Tibial nerve (tissue), 4 donors: Measurements from ENCODE around the gene DHX15. TPM values are rescaled to one million over a fixed set of nuclear protein-coding genes. Genes with fewer than 3 reads are reported as not detected.

Experiments used
- DNase-seq, 2 donors: peaks; one replicate each; pipeline ENCODE4 v3.0.0-alpha.2; 2019; ENCODE audit warnings: low spot score in 2 of 2
- H3K27ac ChIP-seq, 4 donors: fragments of 200-600 bp; sonication (generic) in 3 of 4; one replicate each; pipeline ENCODE4 v1.5.1; 2017 to 2019; ENCODE audit warnings: mild to moderate bottlenecking in 1 of 4
- H3K27me3 ChIP-seq, 2 donors: fragments of 200-600 bp; sonication (generic) in 1 of 2; one replicate each; pipeline versions ENCODE4 v1.5.1 to v1.6.0; 2017 to 2019
- H3K36me3 ChIP-seq, 3 donors: fragments of 200-600 bp; sonication (generic); one replicate each; pipeline ENCODE4 v1.5.1; 2018 to 2019
- H3K4me1 ChIP-seq, 4 donors: fragments of 200-600 bp; sonication (generic) in 3 of 4; one replicate each; pipeline ENCODE4 v1.5.1; 2017 to 2019
- H3K4me3 ChIP-seq, 4 donors: fragments of 200-600 bp; sonication (generic) in 3 of 4; one replicate each; pipeline ENCODE4 v1.5.1; 2017 to 2019; ENCODE audit warnings: mild to moderate bottlenecking in 1 of 4, moderate library complexity in 1 of 4
- H3K9me3 ChIP-seq, 4 donors: fragments of 200-600 bp; sonication (generic) in 3 of 4; one replicate each; pipeline ENCODE4 v1.5.1; 2017 to 2019
- CTCF ChIP-seq, 5 experiments: fragments of 200-600 bp in 3 of 5; fragments of 450-650 bp in 2 of 5; sonication (generic) in 3 of 5; IDR thresholded peaks; one replicate each; pipeline ENCODE4 v1.5.1; 2016 to 2019; ENCODE audit warnings: antibody characterized with exemption in 5 of 5, mild to moderate bottlenecking in 3 of 5, moderate library complexity in 2 of 5
- EP300 ChIP-seq, 2 donors: sonication (generic); formaldehyde crosslinking; IDR thresholded peaks; one replicate each; pipeline ENCODE4 v1.6.1; 2017; ENCODE audit warnings: antibody characterized with exemption in 2 of 2, mild to moderate bottlenecking in 1 of 2
- POLR2A ChIP-seq, 2 donors: fragments of 450-650 bp; IDR thresholded peaks; one replicate each; pipeline ENCODE4 v1.6.1; 2017; ENCODE audit warnings: antibody characterized with exemption in 2 of 2, mild to moderate bottlenecking in 2 of 2, moderate library complexity in 2 of 2
- WGBS, 2 donors: methylation state at CpG; one replicate each; pipeline ENCODE4 v1.1.5; 2018; 5-methylcytosine and 5-hydroxymethylcytosine counted together
- total RNA-seq, 4 donors: library from RNA; depleted of rRNA; stranded (reverse); fragments of >200 nt; gene quantifications; one replicate each; pipeline ENCODE4 v1.1.0, GENCODE V29; 2016

Gene DHX15
- total RNA-seq, 4 donors from 2014 or later = 127 to 167 (median 134) TPM

GRCh38 chr4:24569662-24570061 is 14.7 kb downstream of the DHX15 start:
- H3K4me3 ChIP-seq = no peak overlapping the region
- peaks cover 0 to 70% (median 13%) of the 10 kb centered on the region in 4 donors for H3K4me1 ChIP-seq
- no peaks in the 10 kb centered on the region for H3K27me3 ChIP-seq
- no peak overlapping the region for H3K27ac ChIP-seq
- WGBS, 2 donors = 73% methylated on average over 2 of the region's 2 CpGs
- DNase-seq = no peak
- no peaks in the 10 kb centered on the region for H3K9me3 ChIP-seq
- peaks cover 0 to 35% (median 0%) of the 10 kb centered on the region in 3 donors for H3K36me3 ChIP-seq
- TF ChIP-seq POLR2A (IDR thresholded peaks at IDR 0.05) (no peak), CTCF (IDR thresholded peaks at IDR 0.05) (no peak), EP300 (IDR thresholded peaks at IDR 0.05) (no peak)

GRCh38 chr4:24568425-24568824 is 15.9 kb downstream of the DHX15 start:
- no peak for DNase-seq
- Histone ChIP-seq H3K4me3 (no peak overlapping the region), H3K27ac (no peak overlapping the region), H3K27me3 (no peaks in the 10 kb centered on the region), H3K4me1 (peaks cover 0 to 74% (median 13%) of the 10 kb centered on the region in 4 donors), H3K36me3 (peaks cover 0 to 32% (median 0%) of the 10 kb centered on the region in 3 donors), H3K9me3 (no peaks in the 10 kb centered on the region)
- TF ChIP-seq POLR2A (IDR thresholded peaks at IDR 0.05) (no peak), EP300 (IDR thresholded peaks at IDR 0.05) (no peak), CTCF (IDR thresholded peaks at IDR 0.05) (no peak)

GRCh38 chr4:24565054-24565453 is 19.3 kb downstream of the DHX15 start:
- DNase-seq = no peak
- H3K36me3 ChIP-seq = peaks cover 0 to 32% (median 0%) of the 10 kb centered on the region in 3 donors
- H3K9me3 ChIP-seq = no peaks in the 10 kb centered on the region
- no peaks in the 10 kb centered on the region for H3K27me3 ChIP-seq
- H3K4me3 ChIP-seq = no peak overlapping the region
- no peak for TF ChIP-seq EP300 (IDR thresholded peaks at IDR 0.05)
- TF ChIP-seq POLR2A (IDR thresholded peaks at IDR 0.05) = no peak
- TF ChIP-seq CTCF (IDR thresholded peaks at IDR 0.05) = no peak
- H3K4me1 ChIP-seq = peaks cover 0 to 64% (median 6%) of the 10 kb centered on the region in 4 donors
- no peak overlapping the region for H3K27ac ChIP-seq

GRCh38 chr4:24564488-24564887 is 19.9 kb downstream of the DHX15 start:
- no peak for TF ChIP-seq POLR2A (IDR thresholded peaks at IDR 0.05)
- TF ChIP-seq CTCF (IDR thresholded peaks at IDR 0.05) = no peak
- no peak for TF ChIP-seq EP300 (IDR thresholded peaks at IDR 0.05)
- no peak overlapping the region for H3K4me3 ChIP-seq
- H3K36me3 ChIP-seq = peaks cover 0 to 32% (median 0%) of the 10 kb centered on the region in 3 donors
- H3K27ac ChIP-seq = no peak overlapping the region
- 57 to 68% methylated on average over 2 of the region's 2 CpGs for WGBS, 2 donors
- peaks cover 0 to 64% (median 4%) of the 10 kb centered on the region in 4 donors for H3K4me1 ChIP-seq
- H3K9me3 ChIP-seq = no peaks in the 10 kb centered on the region
- no peak for DNase-seq
- H3K27me3 ChIP-seq = no peaks in the 10 kb centered on the region

GRCh38 chr4:24561438-24562139 is 22.8 kb downstream of the DHX15 start:
- Histone ChIP-seq H3K36me3 (peaks cover 0 to 26% (median 0%) of the 10 kb centered on the region in 3 donors), H3K27me3 (no peaks in the 10 kb centered on the region), H3K4me3 (no peak overlapping the region), H3K9me3 (no peaks in the 10 kb centered on the region), H3K4me1 (peaks cover 0 to 74% (median 10%) of the 10 kb centered on the region in 4 donors), H3K27ac (no peak overlapping the region)
- TF ChIP-seq POLR2A (IDR thresholded peaks at IDR 0.05) (no peak), CTCF (IDR thresholded peaks at IDR 0.05) (no peak), EP300 (IDR thresholded peaks at IDR 0.05) (no peak)
- 95 to 96% methylated on average over 8 of the region's 8 CpGs for WGBS, 2 donors
- no peak for DNase-seq
